ENCODE data around the gene DBX1. TPM values are rescaled to one million over a fixed set of nuclear protein-coding genes. Genes with fewer than 3 reads are reported as not detected.
A peak's percentile ranks its signal among the peaks of the same experiment; 100 is the strongest.

DBX1 gene
- total RNA-seq, 1 experiment from 2014 or later = 0.15 TPM

GRCh38 chr11:20162824-20163782 is 2.8 kb upstream of the DBX1 start:
- H2BK5ac ChIP-seq (ENCODE audit: insufficient read length, low read length) = no peak overlapping the region
- H4K5ac ChIP-seq (ENCODE audit: insufficient read length, low read depth, low read length) = no peak overlapping the region
- no peak overlapping the region for H2BK12ac ChIP-seq (ENCODE audit: insufficient read length, low read depth, low read length)
- no peak overlapping the region for H3K9ac ChIP-seq (ENCODE audit: extremely low read depth, insufficient read length, low read length)
- H4K8ac ChIP-seq (replicated peaks; ENCODE audit: insufficient read length, low read depth, low read length) = no peak overlapping the region
- H2AFZ ChIP-seq (ENCODE audit: low read length) = no peak overlapping the region
- Mint-ChIP-seq H3K9me3 (peaks cover 0 to 4% of the 10 kb centered on the region in 2 experiments; a peak in 1 of 5 replicates), H3K4me3 (peak overlapping the region; percentile 62 to 91), H3K4me1 (peaks cover 69 to 87% of the 10 kb centered on the region in 2 experiments), H3K27ac (peak overlapping the region in 1 of 3 experiments; percentile 7; a peak in 1 of 7 replicates), H3K36me3 (ENCODE audit: insufficient read depth in 1 of 3, low read depth in 3 of 3) (no peaks in the 10 kb centered on the region; a peak in 2 of 7 replicates), H3K27me3 (ENCODE audit: low read depth) (peaks cover 100% of the 10 kb centered on the region)
- no peak for TF ChIP-seq CTCF (conservative IDR thresholded peaks at IDR 0.05)
- peaks cover 6% of the 10 kb centered on the region for H4K20me1 ChIP-seq (ENCODE audit: control insufficient read depth, insufficient read depth, insufficient read length)
- no peak overlapping the region for H3K27ac ChIP-seq (ENCODE audit: insufficient read length, low read depth, low read length)
- H2BK15ac ChIP-seq (ENCODE audit: low read depth, low read length) = no peak overlapping the region
- H2BK120ac ChIP-seq (ENCODE audit: low read depth, low read length, poor library complexity, severe bottlenecking) = no peak overlapping the region
- no peaks in the 10 kb centered on the region for H3K79me1 ChIP-seq (ENCODE audit: insufficient read depth, low read depth, low read length, poor library complexity, severe bottlenecking)
- peaks cover 89% of the 10 kb centered on the region for H3K27me3 ChIP-seq (ENCODE audit: insufficient read depth, low read length)
- H3K4me2 ChIP-seq (ENCODE audit: insufficient read depth, insufficient read length, low read length) = peak overlapping the region; percentile 57
- DNase-seq = peak; percentile 66
- no peak overlapping the region for H4K91ac ChIP-seq (ENCODE audit: insufficient read length, low read depth, low read length)
- no peak overlapping the region for H3K23ac ChIP-seq (ENCODE audit: insufficient read length, low read depth, low read length)
- H3K14ac ChIP-seq (ENCODE audit: insufficient read depth, low read length) = no peak overlapping the region
- no peak overlapping the region for H2BK20ac ChIP-seq (ENCODE audit: low read depth, low read length, poor library complexity, severe bottlenecking)
- peaks cover 8% of the 10 kb centered on the region for H3K23me2 ChIP-seq (ENCODE audit: insufficient read length, low read depth, low read length, poor library complexity, severe bottlenecking)
- no peak overlapping the region for H2AK5ac ChIP-seq (ENCODE audit: insufficient read length, low read length)
- no CpG with 5 or more reads among the region's 61 CpGs for WGBS (ENCODE audit: extremely low coverage, insufficient read length, low lambda C conversion rate)
- H3K4me1 ChIP-seq (ENCODE audit: insufficient read depth, low read length) = peaks cover 4% of the 10 kb centered on the region; the same call in 1 of the 2 replicates
- no peaks in the 10 kb centered on the region for H3K9me3 ChIP-seq (ENCODE audit: control insufficient read depth, low read depth, low read length)
- H3K18ac ChIP-seq (ENCODE audit: insufficient read length, low read depth, low read length) = no peak overlapping the region
- H3K56ac ChIP-seq (ENCODE audit: insufficient read length, low read depth, low read length) = no peak overlapping the region
- no peak overlapping the region for H3T11ph ChIP-seq (ENCODE audit: low read length)
- no peaks in the 10 kb centered on the region for H3K79me2 ChIP-seq (ENCODE audit: insufficient read depth, low read length)
- H3K4ac ChIP-seq (ENCODE audit: low read depth, low read length) = no peak overlapping the region
